ENCODE measurements around the gene FAN1. TPM values are rescaled to one million over a fixed set of nuclear protein-coding genes. Genes with fewer than 3 reads are reported as not detected.
A peak's percentile ranks its signal among the peaks of the same experiment; 100 is the strongest.
"Not testable (repeated sequence)": the region's sequence is repeated elsewhere in the genome, so short reads cannot be mapped to it uniquely, and the experiment has no call there.

The FAN1 gene
- 26.2 TPM for polyA plus RNA-seq (2012; ENCODE audit: insufficient read depth, insufficient read length)

DNA sequence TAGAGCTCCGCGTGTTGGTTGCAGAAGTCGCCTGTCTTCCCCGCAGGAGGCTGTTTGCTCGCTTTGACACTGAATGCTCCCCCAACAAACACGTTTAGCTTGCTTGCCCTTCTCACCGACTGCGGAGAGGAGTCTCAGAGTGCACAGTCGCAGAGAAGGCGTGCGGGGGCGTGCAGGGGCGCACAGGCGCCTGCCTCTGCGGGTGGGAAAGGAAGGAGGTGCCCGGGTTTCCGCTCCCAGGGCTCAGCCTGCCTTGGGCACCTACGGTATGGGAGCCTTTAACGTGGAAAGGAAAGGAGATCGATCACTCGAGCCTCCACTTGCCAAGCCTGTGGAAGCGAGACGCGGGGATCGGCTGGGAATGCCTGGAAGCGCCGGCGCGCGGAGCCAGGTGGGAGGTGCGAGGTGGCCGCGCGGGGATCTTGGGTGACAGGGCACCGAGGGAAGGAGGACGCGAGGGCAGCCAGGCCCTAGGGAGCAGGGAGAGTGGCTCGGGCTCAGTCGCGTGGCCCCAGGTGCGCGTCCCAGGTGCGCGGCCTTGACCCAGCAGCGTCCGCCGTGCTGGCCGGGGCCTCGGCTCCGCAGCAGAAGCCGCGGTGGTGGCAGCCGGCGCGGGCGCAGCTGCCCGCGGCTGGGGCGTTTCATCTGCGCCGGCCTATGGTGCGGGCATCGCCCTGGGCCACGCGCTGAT is at the start of gene FAN1:
FAN1 (plus strand) TSS at position 419 of the 691 bp plus-strand sequence. CDS start 749 bp downstream, outside the sequence.
- DNase-seq (ENCODE audit: low read depth, low spot score) = peak; percentile 94
- peak within 1 kb of the TSS; percentile 73 for H3K4me3 ChIP-seq (ENCODE audit: low read length)

DNA sequence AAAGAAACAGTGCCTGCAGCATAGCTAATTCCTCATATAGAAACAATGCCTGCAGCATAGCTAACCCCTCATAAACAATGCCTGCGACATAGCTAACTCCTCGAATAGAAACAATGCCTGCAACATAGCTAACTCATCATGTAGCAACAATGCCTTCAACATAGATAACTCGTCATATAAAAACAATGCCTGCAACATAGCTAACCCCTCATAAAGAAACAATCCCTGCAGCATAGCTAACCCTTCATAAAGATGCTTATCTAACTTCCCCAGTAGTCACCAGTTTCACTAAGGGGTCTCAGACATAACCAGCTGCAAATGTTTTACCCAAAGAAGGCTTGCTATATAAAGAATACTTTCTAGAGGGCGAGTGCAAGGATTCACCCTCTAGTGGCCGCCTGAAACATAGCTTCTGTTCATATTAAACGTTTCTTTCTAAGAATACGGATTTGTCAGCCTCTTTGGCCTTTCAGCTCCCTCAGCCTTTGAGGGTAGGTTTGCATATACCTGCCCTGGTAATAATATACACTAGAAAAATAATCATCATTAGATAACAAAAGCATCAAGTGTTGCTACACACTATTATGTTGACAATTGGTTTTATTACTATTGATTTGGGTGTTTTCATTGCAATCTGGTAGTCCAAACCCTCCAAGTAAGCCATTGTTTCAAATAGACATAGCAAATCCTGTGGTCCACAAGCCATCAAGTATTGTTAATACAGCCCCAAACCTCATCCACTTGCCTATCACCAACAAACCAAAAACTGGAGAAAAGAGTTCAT is 44.4 kb upstream of the FAN1 start:
- peak; percentile 44 for DNase-seq (ENCODE audit: low read depth, low spot score)
- no peak overlapping the region for H3K4me3 ChIP-seq (ENCODE audit: low read length)

- DNase-seq (ENCODE audit: low read depth, low spot score) = no peak
- no peak overlapping the region for H3K4me3 ChIP-seq (ENCODE audit: low read length)
Observed at GRCh38 chr15:30865257-30865656, 38.5 kb upstream of the FAN1 start.

- no peak overlapping the region for H3K4me3 ChIP-seq (ENCODE audit: low read length)
- DNase-seq (ENCODE audit: low read depth, low spot score) = no peak
Observed at GRCh38 chr15:30870681-30871080, 33.0 kb upstream of the FAN1 start.

- no peak for DNase-seq (ENCODE audit: low read depth, low spot score)
- H3K4me3 ChIP-seq (ENCODE audit: low read length) = no peak overlapping the region
Observed at GRCh38 chr15:30872341-30872748, 31.4 kb upstream of the FAN1 start.

DNA sequence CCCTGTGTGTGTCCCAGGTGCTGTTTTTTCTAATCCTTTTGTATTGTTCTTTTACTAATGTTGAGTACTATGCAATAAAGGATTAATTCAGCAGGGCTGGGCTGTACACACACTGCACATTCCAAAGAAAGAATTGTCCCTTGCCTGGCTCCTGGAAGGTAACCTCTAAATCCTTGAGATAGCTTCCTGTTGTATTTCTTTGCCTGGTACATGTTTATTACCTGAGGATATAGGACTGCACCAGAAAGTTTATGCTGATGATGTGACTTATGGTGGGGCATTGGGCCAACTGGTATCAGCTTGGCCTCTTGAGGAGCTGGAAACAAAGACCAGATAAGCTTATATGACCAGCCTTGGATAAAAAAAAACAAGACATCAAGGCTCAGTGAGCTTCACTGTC is 26.6 kb upstream of the FAN1 start:
- no peak for DNase-seq (ENCODE audit: low read depth, low spot score)
- no peak overlapping the region for H3K4me3 ChIP-seq (ENCODE audit: low read length)

DNA sequence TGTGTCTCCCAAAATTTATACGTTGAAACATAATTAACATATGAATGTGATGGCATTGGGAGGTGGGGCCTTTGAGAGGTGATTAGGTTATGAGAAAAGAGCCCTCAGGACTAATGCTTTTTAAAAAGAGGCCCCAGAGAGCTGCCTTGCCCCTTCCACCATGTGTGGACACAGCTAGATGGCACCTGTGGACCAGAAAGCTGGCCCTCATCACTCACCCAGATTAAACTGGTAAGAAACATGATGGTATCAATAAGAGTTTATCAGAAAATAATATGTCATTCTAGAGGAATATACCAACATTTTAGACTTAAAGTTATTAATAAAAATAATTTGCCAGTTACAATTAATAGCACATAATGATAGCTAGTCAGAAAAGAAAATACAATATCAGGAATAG is 25.2 kb upstream of the FAN1 start:
- no peak for DNase-seq (ENCODE audit: low read depth, low spot score)
- H3K4me3 ChIP-seq (ENCODE audit: low read length) = no peak overlapping the region

DNA sequence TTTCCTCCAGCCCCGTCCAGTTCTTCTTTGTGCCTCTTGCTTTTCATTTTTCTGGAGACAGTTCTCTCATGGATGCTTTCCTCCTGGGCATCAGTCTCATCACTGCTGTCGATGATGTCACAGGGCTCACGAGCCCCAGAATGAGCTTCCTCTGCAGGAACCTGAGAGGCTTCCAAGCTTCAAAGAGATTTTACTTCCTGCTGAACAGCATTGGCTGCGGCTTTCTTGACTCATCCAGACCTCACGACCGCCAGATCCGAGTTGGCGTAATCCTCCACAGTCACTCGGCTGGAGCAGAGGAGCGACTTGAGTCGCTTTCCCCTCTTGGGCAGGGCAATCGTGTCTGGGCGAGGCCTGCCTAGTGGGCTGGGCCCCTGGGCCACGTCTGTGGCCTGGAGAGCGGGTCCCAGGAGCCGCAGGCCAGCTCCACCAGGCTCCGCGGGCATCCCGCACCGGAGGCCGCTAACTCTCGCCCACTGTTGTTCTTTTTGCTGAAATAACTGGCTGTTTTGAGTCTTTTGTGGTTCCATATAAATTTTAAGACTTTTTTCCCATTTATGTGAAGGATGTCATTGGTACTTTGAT is 20.8 kb upstream of the FAN1 start:
- peak overlapping the region; percentile 2; the same call in 1 of the 2 replicates for H3K4me3 ChIP-seq (ENCODE audit: low read length)

DNA sequence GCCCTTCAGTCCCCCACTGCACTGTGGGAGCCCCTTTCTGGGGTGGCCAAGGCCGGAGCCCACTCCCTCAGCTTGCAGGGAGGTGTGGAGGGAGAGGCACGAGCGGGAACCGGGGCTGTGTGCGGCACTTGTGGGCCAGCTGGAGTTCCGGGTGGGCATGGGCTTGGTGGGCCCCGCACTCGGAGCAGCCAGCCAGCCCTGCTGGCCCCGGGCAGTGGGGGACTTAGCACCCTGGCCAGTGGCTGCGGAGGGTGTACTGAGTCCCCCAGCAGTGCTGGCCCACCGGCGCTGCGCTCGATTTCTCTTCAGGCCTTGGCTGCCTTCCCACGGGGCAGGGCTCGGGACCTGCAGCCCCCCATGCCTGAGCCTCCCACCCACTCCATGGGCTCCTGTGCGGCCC is 20.0 kb upstream of the FAN1 start:
- H3K4me3 ChIP-seq (ENCODE audit: low read length); DNase-seq (ENCODE audit: low read depth, low spot score): not testable (repeated sequence)

More for the DNA sequence above, 20.8 kb upstream of the FAN1 start:
- peak; percentile 71 for DNase-seq (ENCODE audit: low read depth, low spot score)

DNA sequence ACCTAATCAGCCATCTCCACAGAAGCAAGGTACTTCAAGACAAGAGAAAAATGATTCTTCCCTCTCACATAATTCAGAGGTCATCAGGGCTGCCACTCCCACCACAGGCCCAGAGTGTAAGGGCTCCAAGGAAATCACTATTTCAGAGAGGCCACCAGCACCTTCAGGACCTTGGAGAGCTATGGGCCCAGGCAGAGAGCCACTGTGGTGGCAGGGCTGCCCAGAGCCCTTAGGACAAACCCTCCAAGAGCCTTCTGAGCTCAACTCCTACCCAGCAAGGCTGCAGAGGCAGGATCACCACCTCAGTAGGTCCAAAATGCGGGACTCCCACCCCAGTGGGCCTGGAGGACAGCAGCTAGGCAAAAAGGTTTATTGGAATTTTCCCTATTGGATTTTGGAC is 17.9 kb upstream of the FAN1 start:
- H3K4me3 ChIP-seq (ENCODE audit: low read length) = no peak overlapping the region
- no peak for DNase-seq (ENCODE audit: low read depth, low spot score)

GRCh38 chr15:30889196-30889595 is 14.5 kb upstream of the FAN1 start:
- no peak overlapping the region for H3K4me3 ChIP-seq (ENCODE audit: low read length)
- no peak for DNase-seq (ENCODE audit: low read depth, low spot score)

DNA sequence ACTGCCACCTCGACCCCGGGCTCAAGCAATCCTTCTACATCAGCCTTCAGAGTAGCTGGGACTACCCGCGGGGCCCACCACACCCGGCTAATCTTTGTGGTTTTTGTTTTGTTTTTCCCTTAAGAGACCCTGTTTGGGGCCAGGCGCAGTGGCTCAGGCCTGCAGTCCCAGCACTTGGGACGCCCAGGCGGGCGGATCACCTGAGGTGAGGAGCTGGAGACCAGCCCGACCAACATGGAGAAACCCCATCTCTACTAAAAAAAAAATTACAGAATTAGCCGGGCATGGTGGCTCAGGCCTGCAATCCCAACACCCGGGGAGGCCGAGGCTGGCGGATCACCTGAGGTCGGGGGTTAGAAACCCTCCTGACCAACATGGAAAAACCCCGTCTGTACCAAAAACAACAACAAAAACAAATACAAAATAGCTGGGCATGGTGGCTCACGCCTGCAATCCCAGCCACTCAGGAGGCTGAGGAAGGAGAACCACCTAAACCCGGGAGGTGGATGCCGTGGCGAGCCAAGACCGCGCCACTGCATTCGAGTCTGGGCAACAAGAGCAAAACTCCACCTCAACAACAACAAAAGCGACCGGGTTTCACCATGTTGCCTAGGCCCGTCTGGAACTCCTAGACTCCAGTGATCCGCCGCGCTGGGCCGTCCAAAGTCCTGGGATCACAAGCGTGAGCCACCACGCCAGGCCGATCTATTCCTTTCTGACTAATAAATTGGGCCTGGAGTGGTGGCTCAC is 8.1 kb upstream of the FAN1 start:
- no peak for DNase-seq (ENCODE audit: low read depth, low spot score)
- H3K4me3 ChIP-seq (ENCODE audit: low read length) = no peak overlapping the region

- DNase-seq (ENCODE audit: low read depth, low spot score) = no peak
- H3K4me3 ChIP-seq (ENCODE audit: low read length) = no peak overlapping the region
Observed at GRCh38 chr15:30896211-30896606, 7.5 kb upstream of the FAN1 start.

GRCh38 chr15:30901889-30902288 is 1.8 kb upstream of the FAN1 start:
- DNase-seq (ENCODE audit: low read depth, low spot score) = no peak
- no peak overlapping the region for H3K4me3 ChIP-seq (ENCODE audit: low read length)

- peak overlapping the region; percentile 73 for H3K4me3 ChIP-seq (ENCODE audit: low read length)
- no peak for DNase-seq (ENCODE audit: low read depth, low spot score)
Observed at GRCh38 chr15:30904812-30905211, 1.1 kb downstream of the FAN1 start.

DNA sequence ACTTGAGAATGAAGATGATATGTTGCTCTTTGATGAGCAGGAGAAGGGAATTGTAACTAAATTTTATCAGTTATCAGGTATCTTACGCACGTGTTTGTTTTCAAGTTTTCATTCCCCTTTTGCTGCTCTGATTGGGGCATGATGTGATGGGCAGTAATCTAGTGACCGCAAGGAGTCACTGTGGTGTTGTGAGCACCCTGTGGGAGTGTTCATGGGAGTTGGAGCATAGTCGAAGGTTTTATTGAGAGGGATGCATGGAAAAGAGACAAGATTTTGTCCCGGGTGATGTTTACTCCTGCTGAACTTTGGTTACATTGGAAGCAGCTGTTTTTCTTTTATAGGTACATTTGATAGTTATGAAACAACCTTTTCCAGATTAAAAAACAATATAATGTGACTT is 2.1 kb downstream of the FAN1 start:
- no peak overlapping the region for H3K4me3 ChIP-seq (ENCODE audit: low read length)

GRCh38 chr15:30906366-30906765 is 2.7 kb downstream of the FAN1 start:
- no peak overlapping the region for H3K4me3 ChIP-seq (ENCODE audit: low read length)
- DNase-seq (ENCODE audit: low read depth, low spot score) = no peak

More for the DNA sequence above, 2.1 kb downstream of the FAN1 start:
- DNase-seq (ENCODE audit: low read depth, low spot score) = no peak

DNA sequence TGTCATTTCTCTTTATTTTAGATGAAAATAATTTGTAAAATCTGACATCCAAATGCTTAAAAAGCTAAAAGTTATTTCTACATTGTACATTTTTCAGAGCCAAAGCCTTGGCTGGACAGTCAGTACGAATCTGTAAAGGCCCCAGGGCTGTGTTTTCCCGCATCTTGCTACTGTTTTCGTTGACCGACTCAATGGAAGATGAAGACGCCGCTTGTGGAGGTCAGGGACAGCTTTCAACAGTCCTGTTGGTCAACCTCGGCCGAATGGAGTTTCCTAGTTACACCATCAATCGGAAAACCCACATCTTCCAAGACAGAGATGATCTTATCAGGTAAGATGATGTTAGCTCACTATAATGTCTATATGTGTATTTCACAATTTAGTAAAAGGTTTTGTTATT is 10.0 kb downstream of the FAN1 start:
- no peak for DNase-seq (ENCODE audit: low read depth, low spot score)
- no peak overlapping the region for H3K4me3 ChIP-seq (ENCODE audit: low read length)

GRCh38 chr15:30917013-30917412 is 13.3 kb downstream of the FAN1 start:
- no peak for DNase-seq (ENCODE audit: low read depth, low spot score)
- no peak overlapping the region for H3K4me3 ChIP-seq (ENCODE audit: low read length)

Measured in Jurkat, Clone E6-1 (cell line).